Heart right ventricle (tissue), 16 donors: ENCODE data around the gene MFSD6. TPM values are rescaled to one million over a fixed set of nuclear protein-coding genes. Genes with fewer than 3 reads are reported as not detected.

Experiments
- ATAC-seq, 8 donors: fragments of 200-7000 bp; cut with Tn5 transposase; one replicate each; pipeline ENCODE4 v1.9.1; 2020; ENCODE audit warnings: mild to moderate bottlenecking in 8 of 8, moderate library complexity in 8 of 8, moderate number of reproducible peaks in 1 of 8
- DNase-seq, 2 donors: peaks; one replicate each; pipeline ENCODE4 v3.0.0-alpha.2; 2020
- H3K27ac ChIP-seq, 10 donors: fragments of 200-600 bp; sonication (generic) in 2 of 10; one replicate each; pipeline versions ENCODE4 v1.5.0 to v1.8.0; 2020 to 2022; ENCODE audit warnings: mild to moderate bottlenecking in 3 of 10
- H3K27me3 ChIP-seq, 7 donors: fragments of 200-600 bp; one replicate each; pipeline ENCODE4 v1.8.0; 2021 to 2022; ENCODE audit warnings: mild to moderate bottlenecking in 2 of 7
- H3K36me3 ChIP-seq, 9 donors: fragments of 200-600 bp; sonication (generic) in 1 of 9; one replicate each; pipeline versions ENCODE4 v1.5.0 to v1.8.0; 2020 to 2022; ENCODE audit warnings: mild to moderate bottlenecking in 2 of 9
- H3K4me1 ChIP-seq, 9 donors: fragments of 200-600 bp; sonication (generic) in 1 of 9; one replicate each; pipeline versions ENCODE4 v1.5.0 to v1.8.0; 2020 to 2022; ENCODE audit warnings: mild to moderate bottlenecking in 4 of 9
- H3K4me3 ChIP-seq, 10 donors: fragments of 200-600 bp; sonication (generic) in 2 of 10; one replicate each; pipeline versions ENCODE4 v1.5.0 to v1.8.0; 2020 to 2022; ENCODE audit warnings: mild to moderate bottlenecking in 7 of 10, moderate library complexity in 2 of 10
- H3K9me3 ChIP-seq, 11 donors: fragments of 200-600 bp in 10 of 11; sonication (generic) in 2 of 11; one replicate each; pipeline versions ENCODE4 v1.5.0 to v1.8.0; 2013 to 2022; ENCODE audit warnings: mild to moderate bottlenecking in 2 of 11, control low read depth in 1 of 11, moderate library complexity in 1 of 11
- WGBS, 2 donors: extraction: QIAGEN DNeasy Blood & Tissue Kit; methylation state at CpG; one replicate each; pipeline ENCODE4 v1.1.7; 2013; ENCODE audit warnings: inconsistent platforms in 1 of 2; 5-methylcytosine and 5-hydroxymethylcytosine counted together
- intact Hi-C, 10 donors: fragments of 100-400 bp; cut with DNase I; formaldehyde crosslinking; loops; one replicate each; pipeline versions ENCODE4 v1.11.1 to v1.14.2; 2022
- polyA plus RNA-seq, 2 donors: library from polyadenylated mRNA; stranded (reverse); fragments of 200-250 nt; gene quantifications; one replicate each; pipeline ENCODE4 v1.2.3, GENCODE V29; 2013
- total RNA-seq, 10 donors: library from RNA; stranded (reverse); fragmentation: NEBNext Ultra II Directional in 3 of 10; extraction: Animal tissue kit (Norgen Biotek cat#: 25700) in 3 of 10; gene quantifications; one replicate each; pipeline versions ENCODE4 v1.2.1 to v1.2.4, GENCODE V29; 2021 to 2023
- TF ChIP-seq, protein P1 (sequence below), 9 donors: fragments of 200-600 bp; sonication (generic) in 2 of 9; IDR thresholded peaks; one replicate each; pipeline versions ENCODE4 v1.5.0 to v1.8.0; 2021 to 2022; ENCODE audit warnings: antibody characterized with exemption in 9 of 9, mild to moderate bottlenecking in 5 of 9, moderate library complexity in 1 of 9
- donor health status: Arrhythmogenic right ventricular cardiomyopathy.
- donor health status: ischemic (EF 13 %, LVEDD 7.1; RV severe dilation, severe dysfunction).
- donor health status: healthy with polysubstance abuse.
- donor health status: DM: no; HTN: yes; CAD: no.
- donor health status: DM: no; HTN: no; CAD: no.
- donor health status: ischemic (EF 25% LVEDD 6.9; RV normal size, moderate dysfunction).
- donor health status: ischemic (EF 25% LVEDD 5.7; RV mildly dilated, moderate dysfunction).
- donor health status: healthy.
- donor health status: DM: yes; HTN: yes; CAD: no.
- donor health status: Ischemic cardiomyopathy.
- donor health status: ischemic (EF 35%, LVEDD 5.7; RV mildly dilated, moderate dysfunction).
- donor health status: nonischemic (EF 11% LVEDD 7.7; RV severe dilation, severe dysfunction).
- donor health status: DM: yes; HTN: yes; CAD: no.
- donor health status: PGD.
- donor health status: ischemic (EF 29% LVEDD 5.4; RV normal size, mild dysfunction).
- donor health status: nonischemic (EF 23%, LVEDD 6.1; RV moderate dilation, normal function).

MFSD6 gene
- total and polyA plus RNA-seq, 12 donors: 9.7 to 26.7 (median 15.9) TPM

DNA sequence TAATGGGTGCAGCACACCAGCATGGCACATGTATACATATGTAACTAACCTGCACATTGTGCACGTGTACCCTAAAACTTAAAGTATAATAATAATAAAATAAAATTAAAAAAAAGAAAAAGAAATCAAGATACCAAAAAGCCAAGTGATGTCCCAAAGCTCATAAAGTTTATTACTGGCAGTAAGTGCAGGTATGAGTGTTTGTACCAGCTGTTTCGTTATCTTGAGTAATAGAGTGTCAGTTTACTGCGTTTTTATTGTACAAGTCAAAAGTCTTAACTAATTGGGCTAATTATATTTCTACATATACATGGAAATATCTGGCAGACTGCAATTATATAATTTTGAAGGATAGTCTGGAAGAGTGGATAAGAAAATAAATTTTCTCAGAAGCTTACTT lies 41.8 kb downstream of the MFSD6 start:
- H3K36me3 ChIP-seq: no peaks in the 10 kb centered on the region
- WGBS, 2 donors: 95 to 98% methylated on average over 3 of the region's 3 CpGs
- DNase-seq (no peak), ATAC-seq (no peak)
- no peaks in the 10 kb centered on the region for H3K27me3 ChIP-seq
- H3K9me3 ChIP-seq: no peaks in the 10 kb centered on the region
- TF ChIP-seq, protein P1, sequence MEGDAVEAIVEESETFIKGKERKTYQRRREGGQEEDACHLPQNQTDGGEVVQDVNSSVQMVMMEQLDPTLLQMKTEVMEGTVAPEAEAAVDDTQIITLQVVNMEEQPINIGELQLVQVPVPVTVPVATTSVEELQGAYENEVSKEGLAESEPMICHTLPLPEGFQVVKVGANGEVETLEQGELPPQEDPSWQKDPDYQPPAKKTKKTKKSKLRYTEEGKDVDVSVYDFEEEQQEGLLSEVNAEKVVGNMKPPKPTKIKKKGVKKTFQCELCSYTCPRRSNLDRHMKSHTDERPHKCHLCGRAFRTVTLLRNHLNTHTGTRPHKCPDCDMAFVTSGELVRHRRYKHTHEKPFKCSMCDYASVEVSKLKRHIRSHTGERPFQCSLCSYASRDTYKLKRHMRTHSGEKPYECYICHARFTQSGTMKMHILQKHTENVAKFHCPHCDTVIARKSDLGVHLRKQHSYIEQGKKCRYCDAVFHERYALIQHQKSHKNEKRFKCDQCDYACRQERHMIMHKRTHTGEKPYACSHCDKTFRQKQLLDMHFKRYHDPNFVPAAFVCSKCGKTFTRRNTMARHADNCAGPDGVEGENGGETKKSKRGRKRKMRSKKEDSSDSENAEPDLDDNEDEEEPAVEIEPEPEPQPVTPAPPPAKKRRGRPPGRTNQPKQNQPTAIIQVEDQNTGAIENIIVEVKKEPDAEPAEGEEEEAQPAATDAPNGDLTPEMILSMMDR (IDR thresholded peaks at IDR 0.05): no peak
- H3K4me3 ChIP-seq: no peak overlapping the region
- H3K27ac ChIP-seq: no peak overlapping the region
- peaks cover 0 to 33% (median 21%) of the 10 kb centered on the region in 9 donors for H3K4me1 ChIP-seq
- intact Hi-C loops: no loop called here

DNA sequence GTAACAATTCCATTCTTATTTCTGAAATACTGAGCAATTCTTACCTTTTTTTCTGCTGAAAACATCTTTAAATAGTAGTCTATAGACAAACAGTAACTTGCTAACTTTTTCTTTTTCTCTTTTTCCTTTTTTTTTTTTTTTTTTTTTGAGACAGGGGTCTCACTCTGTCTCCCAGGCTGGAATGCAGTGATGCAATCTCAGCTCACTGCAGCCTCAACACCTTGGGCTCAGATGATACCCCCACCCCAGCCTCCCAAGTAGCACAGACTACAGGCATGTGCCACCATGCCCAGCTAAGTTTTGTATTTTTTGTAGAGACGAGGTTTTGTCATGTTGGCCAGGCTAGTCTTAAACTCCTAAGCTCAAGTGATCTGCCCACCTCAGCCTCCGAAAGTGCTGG lies 42.2 kb downstream of the MFSD6 start:
- WGBS, 2 donors: 97 to 100% methylated on average over 2 of the region's 2 CpGs
- no peak for DNase-seq
- Histone ChIP-seq H3K27ac (no peak overlapping the region), H3K27me3 (no peaks in the 10 kb centered on the region), H3K4me3 (no peak overlapping the region), H3K4me1 (peaks cover 0 to 30% (median 19%) of the 10 kb centered on the region in 9 donors), H3K36me3 (no peaks in the 10 kb centered on the region), H3K9me3 (no peaks in the 10 kb centered on the region)
- ATAC-seq: no peak
- intact Hi-C loops: no loop called here
- TF ChIP-seq, protein P1 (IDR thresholded peaks at IDR 0.05): no peak

DNA sequence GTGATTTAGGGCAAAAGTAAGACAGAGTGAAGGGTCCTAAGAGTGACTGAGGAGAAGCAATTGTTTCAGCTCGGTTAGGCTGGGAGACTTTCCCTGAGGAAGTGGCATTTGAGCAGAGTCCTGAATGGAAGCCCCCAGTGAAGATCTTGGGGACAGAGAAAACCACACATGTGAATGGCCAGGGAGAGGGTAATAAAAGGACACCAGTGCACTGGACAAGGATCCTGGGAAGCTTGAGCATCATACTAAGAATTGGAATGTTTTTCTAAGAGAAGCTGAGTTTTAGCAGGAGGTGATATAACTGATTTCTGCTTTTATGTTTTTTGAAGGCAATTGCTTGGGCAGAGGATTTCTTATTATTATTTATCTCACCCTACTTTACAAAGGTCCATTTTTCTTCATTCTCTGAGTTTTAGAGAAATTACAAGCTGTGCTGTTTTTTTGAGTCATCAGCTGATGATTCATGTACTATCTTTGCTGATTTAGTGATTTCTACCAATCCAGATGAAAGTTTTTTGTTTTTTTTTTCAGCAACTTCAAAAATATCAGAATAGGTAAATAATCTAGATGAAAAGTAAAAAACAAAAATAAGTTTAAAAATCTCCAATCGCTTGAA lies 43.5 kb downstream of the MFSD6 start:
- DNase-seq (no peak), ATAC-seq (no peak)
- peaks cover 0 to 22% (median 6%) of the 10 kb centered on the region in 9 donors for H3K4me1 ChIP-seq
- 80 to 84% methylated on average over 2 of the region's 2 CpGs for WGBS, 2 donors
- TF ChIP-seq, protein P1 (IDR thresholded peaks at IDR 0.05): no peak
- peaks cover 0 to 5% (median 0%) of the 10 kb centered on the region in 9 donors for H3K36me3 ChIP-seq
- H3K4me3 ChIP-seq: no peak overlapping the region
- no peak overlapping the region for H3K27ac ChIP-seq
- intact Hi-C loops: no loop called here
- H3K9me3 ChIP-seq: no peaks in the 10 kb centered on the region
- H3K27me3 ChIP-seq: no peaks in the 10 kb centered on the region

DNA sequence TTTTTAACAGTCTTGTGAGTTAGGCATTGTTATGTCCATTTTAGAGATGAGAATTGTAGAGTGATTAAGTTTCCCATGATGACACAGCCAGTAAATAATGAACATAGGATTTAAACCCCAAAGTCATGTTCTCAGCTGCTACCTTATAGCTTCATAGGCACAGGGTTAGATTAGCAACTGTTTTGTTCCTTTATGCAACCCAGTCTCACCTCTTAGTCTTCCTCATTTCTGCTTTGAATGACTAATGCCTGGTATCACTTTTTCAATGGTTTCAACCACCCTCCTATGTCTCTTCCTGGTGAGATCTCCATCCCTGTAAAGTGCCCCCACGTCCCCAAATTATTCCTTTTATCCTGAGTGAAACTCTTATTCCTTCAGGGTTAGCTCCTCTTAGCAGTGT lies 44.3 kb downstream of the MFSD6 start:
- Histone ChIP-seq H3K27ac (no peak overlapping the region), H3K4me3 (no peak overlapping the region), H3K4me1 (peaks cover 0 to 16% (median under 1%) of the 10 kb centered on the region in 9 donors), H3K9me3 (no peaks in the 10 kb centered on the region), H3K27me3 (no peaks in the 10 kb centered on the region), H3K36me3 (peaks cover 0 to 11% (median 0%) of the 10 kb centered on the region in 9 donors)
- TF ChIP-seq, protein P1 (IDR thresholded peaks at IDR 0.05): no peak
- ATAC-seq (no peak), DNase-seq (no peak)
- intact Hi-C loops: no loop called here
- WGBS, 2 donors: 84 to 90% methylated on average over 1 of the region's 1 CpG
